ENCODE results near the gene CEP78. TPM values are rescaled to one million over a fixed set of nuclear protein-coding genes. Genes with fewer than 3 reads are reported as not detected.
"Not testable (repeated sequence)": the region's sequence is repeated elsewhere in the genome, so short reads cannot be mapped to it uniquely, and the experiment has no call there.

The CEP78 gene
- total RNA-seq, 2 donors from 2014 or later = 5.6 to 9.6 TPM

GRCh38 chr9:78214492-78214891, 21.4 kb upstream of the CEP78 start:
- Histone ChIP-seq H3K36me3 (replicated peaks in 1 of 2; ENCODE audit: insufficient read depth in 1 of 2, low read depth in 2 of 2) (no peaks in the 10 kb centered on the region), H3K9me3 (no peaks in the 10 kb centered on the region), H3K4me1 (no peaks in the 10 kb centered on the region), H3K27me3 (no peaks in the 10 kb centered on the region), H3K4me3 (no peak overlapping the region), H3K27ac (no peak overlapping the region)
- WGBS, 2 donors = 56 to 76% methylated on average over 1 of the region's 1 CpG
- DNase-seq = no peak
- ATAC-seq = no peak
- intact Hi-C loops (cut with DNase I) = no loop called here
- TF ChIP-seq POLR2A (IDR thresholded peaks at IDR 0.05) = no peak

GRCh38 chr9:78215706-78216105, 20.2 kb upstream of the CEP78 start:
- DNase-seq (no peak), ATAC-seq (no peak)
- Histone ChIP-seq H3K9me3 (no peaks in the 10 kb centered on the region), H3K27ac (no peak overlapping the region), H3K4me3 (no peak overlapping the region), H3K4me1 (no peaks in the 10 kb centered on the region), H3K27me3 (no peaks in the 10 kb centered on the region), H3K36me3 (replicated peaks in 1 of 2; ENCODE audit: insufficient read depth in 1 of 2, low read depth in 2 of 2) (no peaks in the 10 kb centered on the region)
- 74 to 84% methylated on average over 2 of the region's 2 CpGs for WGBS, 2 donors
- intact Hi-C loops (cut with DNase I) = no loop called here
- TF ChIP-seq CTCF (IDR thresholded peaks at IDR 0.05) = no peak

- no peaks in the 10 kb centered on the region for H3K4me1 ChIP-seq
- DNase-seq = no peak
- no peaks in the 10 kb centered on the region for H3K9me3 ChIP-seq
- H3K4me3 ChIP-seq = no peak overlapping the region
- no peaks in the 10 kb centered on the region for H3K36me3 ChIP-seq (replicated peaks in 1 of 2; ENCODE audit: insufficient read depth in 1 of 2, low read depth in 2 of 2)
- intact Hi-C loops (cut with DNase I) = no loop called here
- 80 to 89% methylated on average over 13 of the region's 13 CpGs for WGBS, 2 donors
- no peak for ATAC-seq
- TF ChIP-seq POLR2A (IDR thresholded peaks at IDR 0.05) (no peak), CTCF (IDR thresholded peaks at IDR 0.05) (no peak)
- H3K27ac ChIP-seq = no peak overlapping the region
- no peaks in the 10 kb centered on the region for H3K27me3 ChIP-seq
Observed at GRCh38 chr9:78218890-78219289, 17.0 kb upstream of the CEP78 start.

- no peak for DNase-seq
- no peaks in the 10 kb centered on the region for H3K9me3 ChIP-seq
- WGBS, 2 donors = 70% methylated on average over 2 of the region's 2 CpGs
- no peak for ATAC-seq
- H3K4me3 ChIP-seq = no peak overlapping the region
- H3K4me1 ChIP-seq = no peaks in the 10 kb centered on the region
- no peak for TF ChIP-seq CTCF (IDR thresholded peaks at IDR 0.05)
- TF ChIP-seq POLR2A (IDR thresholded peaks at IDR 0.05) = no peak
- intact Hi-C loops (cut with DNase I) = no loop called here
- H3K27ac ChIP-seq = no peak overlapping the region
- no peaks in the 10 kb centered on the region for H3K36me3 ChIP-seq (replicated peaks in 1 of 2; ENCODE audit: insufficient read depth in 1 of 2, low read depth in 2 of 2)
- no peaks in the 10 kb centered on the region for H3K27me3 ChIP-seq
Observed at GRCh38 chr9:78221425-78221824, 14.4 kb upstream of the CEP78 start.

- intact Hi-C loops (cut with DNase I); DNase-seq; H3K36me3 ChIP-seq (replicated peaks in 1 of 2; ENCODE audit: insufficient read depth in 1 of 2, low read depth in 2 of 2); ATAC-seq; H3K27me3 ChIP-seq; H3K4me3 ChIP-seq; H3K27ac ChIP-seq; H3K4me1 ChIP-seq; H3K9me3 ChIP-seq: not testable (repeated sequence)
- 78 to 82% methylated on average over 3 of the region's 3 CpGs for WGBS, 2 donors
Observed at GRCh38 chr9:78221841-78222240, 14.0 kb upstream of the CEP78 start.

- Histone ChIP-seq H3K9me3 (no peaks in the 10 kb centered on the region), H3K27me3 (no peaks in the 10 kb centered on the region), H3K27ac (no peak overlapping the region), H3K36me3 (replicated peaks in 1 of 2; ENCODE audit: insufficient read depth in 1 of 2, low read depth in 2 of 2) (no peaks in the 10 kb centered on the region), H3K4me1 (peaks cover 5% of the 10 kb centered on the region), H3K4me3 (no peak overlapping the region)
- TF ChIP-seq POLR2A (IDR thresholded peaks at IDR 0.05) (no peak), CTCF (IDR thresholded peaks at IDR 0.05) (no peak)
- no peak for ATAC-seq
- intact Hi-C loops (cut with DNase I) = no loop called here
- no peak for DNase-seq
- WGBS, 2 donors = 66 to 67% methylated on average over 3 of the region's 3 CpGs
Observed at GRCh38 chr9:78230761-78231160, 5.1 kb upstream of the CEP78 start.

- H3K4me3 ChIP-seq; intact Hi-C loops (cut with DNase I); H3K9me3 ChIP-seq; DNase-seq; H3K36me3 ChIP-seq (replicated peaks in 1 of 2; ENCODE audit: insufficient read depth in 1 of 2, low read depth in 2 of 2); ATAC-seq; H3K27me3 ChIP-seq; H3K27ac ChIP-seq: not testable (repeated sequence)
- H3K4me1 ChIP-seq = peaks cover 15% of the 10 kb centered on the region
- 94% methylated on average over 5 of the region's 5 CpGs for WGBS, 2 donors
Observed at GRCh38 chr9:78232471-78232870, 3.4 kb upstream of the CEP78 start.

All from body of pancreas (tissue), 4 donors.